ENCODE data around the gene DCXR.

GRCh38 chr17:82080789-82081464 lies 43.4 kb upstream of the DCXR start:
- TF ChIP-seq CTCF (IDR thresholded peaks at IDR 0.05), result no peak
- TF ChIP-seq POLR2A (IDR thresholded peaks at IDR 0.05), result no peak
- no peak for TF ChIP-seq POLR2AphosphoS5 (IDR thresholded peaks at IDR 0.05)
- no peak for TF ChIP-seq EP300 (IDR thresholded peaks at IDR 0.05)

Measured in sigmoid colon (tissue), 4 donors.